GM12864 (cell line): Measurements from ENCODE around the gene BPIFB1.

Experiments used
- DNase-seq: peaks from one replicate; pipeline ENCODE4 v3.0.0-alpha.2; 2011; ENCODE audit warnings: low read depth
- H3K4me3 ChIP-seq: 2 replicates; pipeline ENCODE4 v1.5.1; 2011; ENCODE audit warnings: mild to moderate bottlenecking, low read depth, low read length, control low read depth
- CTCF ChIP-seq: IDR thresholded peaks from 2 replicates; pipeline ENCODE4 v1.5.1; 2011; ENCODE audit warnings: low read depth, mild to moderate bottlenecking, moderate library complexity, low read length, control low read depth, inconsistent platforms; ENCODE audit errors: missing control alignments

Gene BPIFB1

GRCh38 chr20:33284284-33284683, 1.3 kb downstream of the BPIFB1 start:
- DNase-seq = no peak
- no peak overlapping the region for H3K4me3 ChIP-seq
- no peak for TF ChIP-seq CTCF

GRCh38 chr20:33284937-33285336, 1.9 kb downstream of the BPIFB1 start:
- H3K4me3 ChIP-seq = no peak overlapping the region
- DNase-seq = no peak
- no peak for TF ChIP-seq CTCF

- no peak for TF ChIP-seq CTCF
- DNase-seq = no peak
- no peak overlapping the region for H3K4me3 ChIP-seq
Observed at GRCh38 chr20:33285861-33286495, 3.0 kb downstream of the BPIFB1 start.

GRCh38 chr20:33287884-33288283, 4.9 kb downstream of the BPIFB1 start:
- no peak for TF ChIP-seq CTCF
- DNase-seq = no peak
- no peak overlapping the region for H3K4me3 ChIP-seq

- no peak overlapping the region for H3K4me3 ChIP-seq
- no peak for DNase-seq
- TF ChIP-seq CTCF = no peak
Observed at GRCh38 chr20:33290852-33291251, 7.8 kb downstream of the BPIFB1 start.

- no peak overlapping the region for H3K4me3 ChIP-seq
- TF ChIP-seq CTCF = no peak
- DNase-seq = no peak
Observed at GRCh38 chr20:33291416-33291815, 8.4 kb downstream of the BPIFB1 start.

- no peak overlapping the region for H3K4me3 ChIP-seq
- TF ChIP-seq CTCF = peak; percentile 99
- DNase-seq = no peak
Observed at GRCh38 chr20:33291830-33292355, 8.9 kb downstream of the BPIFB1 start.
